Measurements from ENCODE around the gene INTS1.

DNA sequence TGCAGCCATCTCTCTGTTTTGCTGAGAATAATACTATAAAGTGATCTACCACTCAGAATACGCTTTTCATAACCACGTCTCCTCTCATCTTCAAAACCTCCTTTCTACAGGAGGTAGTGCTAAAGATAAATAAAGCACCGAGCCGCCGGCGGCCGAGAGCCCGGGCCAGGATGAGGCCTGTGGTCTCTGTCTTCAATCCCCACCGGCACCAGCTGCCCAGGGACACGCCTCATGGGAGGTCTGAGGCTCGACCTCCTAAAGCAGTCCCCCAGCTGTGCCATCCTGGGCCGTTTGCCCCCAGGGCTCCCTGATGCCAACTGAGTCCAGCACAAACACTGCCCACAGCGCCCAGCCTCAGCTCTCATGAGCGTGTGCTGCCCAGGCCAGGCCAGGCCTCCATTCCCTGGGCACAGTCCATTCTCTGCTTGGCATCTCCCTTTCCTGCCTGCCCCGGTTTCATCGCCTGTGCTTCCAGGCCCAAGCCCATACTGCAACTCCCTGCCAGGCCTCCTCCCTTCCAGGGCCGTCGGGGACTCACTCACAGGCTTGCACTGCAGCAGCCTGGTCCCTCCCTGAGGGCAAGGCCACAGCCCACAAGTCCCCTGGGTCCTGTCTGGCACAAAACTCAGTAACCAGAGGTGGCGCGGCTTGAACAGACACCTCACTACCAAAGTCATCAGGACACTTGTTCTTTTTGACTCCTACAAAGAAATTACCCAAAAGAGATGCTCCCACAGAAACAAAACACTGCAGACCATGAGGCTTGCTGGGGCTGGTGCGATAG, 2.5 kb downstream of the INTS1 start:
- TF ChIP-seq POLR2AphosphoS5 (IDR thresholded peaks at IDR 0.05; ENCODE audit: low read depth, low read length) (no peak), POLR2A (IDR thresholded peaks at IDR 0.05; ENCODE audit: low read depth, low read length) (no peak), TAF1 (IDR thresholded peaks at IDR 0.05; ENCODE audit: borderline replicate concordance, low read depth, low read length) (no peak)

Data from GM12892 (cell line).